ENCODE data around the gene ZNF778. TPM values are rescaled to one million over a fixed set of nuclear protein-coding genes. Genes with fewer than 3 reads are reported as not detected.

The ZNF778 gene
- total and polyA plus RNA-seq, 5 donors: 1.6 to 9.0 (median 7.0) TPM

DNA sequence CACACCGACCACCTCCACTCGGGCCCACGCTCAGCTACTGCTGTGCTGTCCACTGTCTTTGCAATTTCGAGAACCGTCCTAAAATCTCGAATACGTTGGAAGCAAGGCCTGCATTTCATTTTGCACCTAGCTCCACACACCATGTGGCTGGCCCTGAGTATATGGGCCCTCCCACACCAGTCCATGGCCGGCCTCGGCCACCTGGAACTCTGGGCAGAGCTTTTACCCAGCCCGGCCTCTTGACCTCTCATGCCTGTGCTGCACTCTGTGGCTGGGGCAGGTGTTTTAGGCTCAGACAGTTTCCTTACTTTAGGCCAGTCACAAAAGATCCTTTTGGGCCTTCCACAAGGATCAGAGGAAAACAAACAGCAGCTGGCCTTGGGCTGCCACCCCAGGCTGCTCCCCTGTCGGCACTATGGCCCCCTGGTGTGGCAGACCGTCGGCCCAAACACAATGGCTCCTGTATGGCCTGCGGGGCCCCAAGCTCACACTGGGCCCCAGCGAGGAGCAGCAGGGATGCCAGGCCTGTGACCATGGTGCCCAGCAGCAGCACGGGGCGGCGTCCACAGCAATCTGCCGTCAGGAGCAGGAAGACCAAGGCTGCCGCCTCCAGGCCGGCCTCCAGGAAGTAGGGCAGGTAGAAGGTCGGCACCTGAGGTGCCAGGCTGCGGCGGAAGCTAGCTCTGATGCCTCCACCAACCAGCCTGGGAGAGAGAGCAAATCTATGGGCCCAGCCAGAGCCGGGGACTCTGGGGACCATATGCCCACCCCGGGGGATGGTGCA is 19.7 kb upstream of the ZNF778 start:
- intact Hi-C loops (cut with DNase I): no loop called here
- H3K27ac ChIP-seq (ENCODE audit: low read length): no peak overlapping the region
- H3K4me3 ChIP-seq (ENCODE audit: low read length): no peak overlapping the region
- no peaks in the 10 kb centered on the region for H3K9me3 ChIP-seq (ENCODE audit: control insufficient read depth, low read length)
- DNase-seq: peak in 2 of 3 donors; percentile 43 to 53
- no peaks in the 10 kb centered on the region for H3K27me3 ChIP-seq (ENCODE audit: control insufficient read depth, insufficient read depth)
- no peaks in the 10 kb centered on the region for H3K4me1 ChIP-seq (ENCODE audit: control insufficient read depth, insufficient read depth, low read length)
- 82% methylated on average over 26 of the region's 26 CpGs for WGBS
- no peak for ATAC-seq

- Histone ChIP-seq H3K9me3 (ENCODE audit: control insufficient read depth, low read length) (no peaks in the 10 kb centered on the region), H3K4me3 (ENCODE audit: low read length) (no peak overlapping the region), H3K27ac (ENCODE audit: low read length) (no peak overlapping the region), H3K4me1 (ENCODE audit: control insufficient read depth, insufficient read depth, low read length) (no peaks in the 10 kb centered on the region), H3K27me3 (ENCODE audit: control insufficient read depth, insufficient read depth) (no peaks in the 10 kb centered on the region)
- DNase-seq (peak in 2 of 3 donors; percentile 22 to 41), ATAC-seq (no peak)
- WGBS: 81% methylated on average over 28 of the region's 28 CpGs
- intact Hi-C loops (cut with DNase I): no loop called here
Measured at GRCh38 chr16:89198417-89199240, 18.9 kb upstream of the ZNF778 start.

GRCh38 chr16:89199241-89200123 is 18.0 kb upstream of the ZNF778 start:
- Histone ChIP-seq H3K27me3 (ENCODE audit: control insufficient read depth, insufficient read depth) (no peaks in the 10 kb centered on the region), H3K4me1 (ENCODE audit: control insufficient read depth, insufficient read depth, low read length) (no peaks in the 10 kb centered on the region), H3K27ac (ENCODE audit: low read length) (no peak overlapping the region), H3K9me3 (ENCODE audit: control insufficient read depth, low read length) (no peaks in the 10 kb centered on the region), H3K4me3 (ENCODE audit: low read length) (no peak overlapping the region)
- intact Hi-C loops (cut with DNase I): no loop called here
- no peak for ATAC-seq
- peak in 2 of 3 donors; percentile 43 to 51 for DNase-seq
- 83% methylated on average over 22 of the region's 22 CpGs for WGBS

DNA sequence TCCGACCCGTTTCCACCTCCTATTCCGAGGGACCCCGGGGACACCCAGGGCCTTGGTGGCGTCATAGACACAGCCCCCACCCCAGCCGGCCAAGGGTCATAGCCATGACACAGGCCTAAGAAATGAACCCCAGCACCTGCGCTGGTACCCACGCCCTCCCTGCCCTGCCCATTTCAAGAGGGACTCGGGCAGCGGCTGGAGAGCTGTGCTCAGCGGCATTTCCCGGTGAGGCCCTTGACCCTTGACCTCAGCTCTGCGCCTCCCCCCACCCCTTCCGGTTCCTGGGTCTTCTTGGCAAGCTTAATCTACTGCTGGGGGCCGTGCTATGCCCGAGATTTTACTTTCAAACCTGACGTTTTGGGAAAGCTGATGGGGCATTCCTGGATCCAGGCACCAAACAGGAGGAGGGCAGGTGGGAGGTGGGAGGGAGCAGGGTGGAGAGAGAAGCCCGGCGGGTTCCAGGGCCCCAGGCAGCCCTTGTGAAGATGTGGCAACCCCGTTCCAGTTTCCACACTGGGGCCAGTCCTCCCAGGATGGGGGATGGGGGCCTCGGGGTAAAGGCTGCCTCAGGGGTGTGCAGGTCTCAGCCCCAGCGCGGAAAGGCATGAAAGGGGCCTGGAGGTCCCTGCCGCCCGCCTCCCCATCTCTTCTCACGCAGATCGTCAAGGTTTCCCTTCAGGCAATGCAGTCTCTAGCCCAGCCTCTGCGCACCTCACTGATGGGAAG is 17.2 kb upstream of the ZNF778 start, which contains the start of gene SLC22A31:
Gene SLC22A31 (minus strand): TSS at position 414 of the 726 bp plus-strand sequence. CDS start 36 bp downstream, at position 378.
- intact Hi-C loops (cut with DNase I): no loop called here
- no peaks in the 10 kb centered on the region for H3K27me3 ChIP-seq (ENCODE audit: control insufficient read depth, insufficient read depth)
- no peak within 1 kb of the TSS for H3K27ac ChIP-seq (ENCODE audit: low read length)
- peak in 1 of 3 donors; percentile 54 for DNase-seq
- no peaks in the 10 kb centered on the region for H3K9me3 ChIP-seq (ENCODE audit: control insufficient read depth, low read length)
- H3K4me1 ChIP-seq (ENCODE audit: control insufficient read depth, insufficient read depth, low read length): no peaks in the 10 kb centered on the region
- 19% methylated on average over 28 of the region's 28 CpGs for WGBS
- peak within 1 kb of the TSS; percentile 44 for H3K4me3 ChIP-seq (ENCODE audit: low read length)
- no peak for ATAC-seq

GRCh38 chr16:89200850-89201411 is 16.6 kb upstream of the ZNF778 start:
- Histone ChIP-seq H3K9me3 (ENCODE audit: control insufficient read depth, low read length) (no peaks in the 10 kb centered on the region), H3K4me1 (ENCODE audit: control insufficient read depth, insufficient read depth, low read length) (no peaks in the 10 kb centered on the region), H3K4me3 (ENCODE audit: low read length) (peak overlapping the region; percentile 44), H3K27me3 (ENCODE audit: control insufficient read depth, insufficient read depth) (no peaks in the 10 kb centered on the region), H3K27ac (ENCODE audit: low read length) (no peak overlapping the region)
- intact Hi-C loops (cut with DNase I): no loop called here
- 2% methylated on average over 58 of the region's 58 CpGs for WGBS
- DNase-seq: peak in 2 of 3 donors; percentile 43 to 63
- ATAC-seq: no peak

- peak; percentile 75 to 93 (median 81) for DNase-seq
- H3K27ac ChIP-seq (ENCODE audit: low read length): no peak overlapping the region
- ATAC-seq: peak; percentile 86 to 90
- no peaks in the 10 kb centered on the region for H3K27me3 ChIP-seq (ENCODE audit: control insufficient read depth, insufficient read depth)
- no peaks in the 10 kb centered on the region for H3K4me1 ChIP-seq (ENCODE audit: control insufficient read depth, insufficient read depth, low read length)
- WGBS: 3% methylated on average over 108 of the region's 111 CpGs
- intact Hi-C loops (cut with DNase I): no loop called here
- H3K4me3 ChIP-seq (ENCODE audit: low read length): peak overlapping the region; percentile 44
- H3K9me3 ChIP-seq (ENCODE audit: control insufficient read depth, low read length): no peaks in the 10 kb centered on the region
Measured at GRCh38 chr16:89201439-89202377, 15.8 kb upstream of the ZNF778 start.

DNA sequence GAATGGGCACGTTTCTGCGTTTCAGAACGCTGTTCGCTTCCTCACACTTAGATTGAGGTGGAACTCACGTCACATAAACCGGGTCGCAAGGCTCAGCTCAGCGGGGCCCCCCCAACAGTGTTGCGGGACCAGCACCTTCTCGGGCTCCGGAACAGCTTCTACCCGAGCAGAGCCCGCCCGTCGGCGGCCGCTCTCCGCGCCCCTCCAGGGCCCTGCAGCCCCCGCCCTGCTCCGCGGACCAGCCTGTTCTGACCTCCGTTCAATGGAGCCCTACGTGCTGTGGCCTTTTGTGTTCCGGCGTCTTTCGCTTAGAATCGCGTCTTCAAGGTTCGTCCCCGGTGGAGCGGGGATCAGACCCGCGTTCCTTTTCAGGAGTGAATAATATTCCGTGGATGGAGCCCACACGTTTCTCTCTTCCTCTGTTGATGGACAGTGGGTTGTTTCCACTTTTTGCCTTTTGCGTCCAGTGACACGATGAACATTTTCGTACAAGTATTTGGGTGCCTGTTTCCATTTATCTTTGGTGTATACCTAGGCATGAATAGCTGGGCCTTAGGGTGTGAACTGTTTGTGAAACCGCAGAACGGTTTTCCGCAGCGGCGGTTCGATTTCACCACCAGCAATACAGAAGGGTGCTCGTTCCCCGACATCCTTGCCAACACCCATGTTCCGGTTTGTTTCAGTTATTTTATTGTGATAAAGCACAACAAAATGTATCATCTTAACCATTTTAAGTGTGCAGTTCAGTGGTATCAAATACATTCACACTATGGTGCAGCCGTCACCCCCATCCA is 14.9 kb upstream of the ZNF778 start:
- ATAC-seq (no peak), DNase-seq (peak in 1 of 3 donors; percentile 34)
- H3K27ac ChIP-seq (ENCODE audit: low read length): no peak overlapping the region
- WGBS: 46% methylated on average over 49 of the region's 49 CpGs
- H3K27me3 ChIP-seq (ENCODE audit: control insufficient read depth, insufficient read depth): no peaks in the 10 kb centered on the region
- no peaks in the 10 kb centered on the region for H3K9me3 ChIP-seq (ENCODE audit: control insufficient read depth, low read length)
- intact Hi-C loops (cut with DNase I): no loop called here
- H3K4me3 ChIP-seq (ENCODE audit: low read length): no peak overlapping the region
- no peaks in the 10 kb centered on the region for H3K4me1 ChIP-seq (ENCODE audit: control insufficient read depth, insufficient read depth, low read length)

- H3K27ac ChIP-seq (ENCODE audit: low read length): no peak overlapping the region
- H3K4me1 ChIP-seq (ENCODE audit: control insufficient read depth, insufficient read depth, low read length): no peaks in the 10 kb centered on the region
- intact Hi-C loops (cut with DNase I): no loop called here
- no peaks in the 10 kb centered on the region for H3K27me3 ChIP-seq (ENCODE audit: control insufficient read depth, insufficient read depth)
- DNase-seq (no peak), ATAC-seq (no peak)
- 90% methylated on average over 4 of the region's 4 CpGs for WGBS
- H3K4me3 ChIP-seq (ENCODE audit: low read length): no peak overlapping the region
- H3K9me3 ChIP-seq (ENCODE audit: control insufficient read depth, low read length): no peaks in the 10 kb centered on the region
Measured at GRCh38 chr16:89207993-89208392, 9.5 kb upstream of the ZNF778 start.

All from right cardiac atrium (tissue), 5 donors.